ENCODE data around the gene HMGB2. TPM values are rescaled to one million over a fixed set of nuclear protein-coding genes. Genes with fewer than 3 reads are reported as not detected.

Gene HMGB2
- total and polyA plus RNA-seq, 2 experiments from 2014 or later = 103 to 593 TPM

GRCh38 chr4:173362666-173363065, 28.5 kb upstream of the HMGB2 start:
- no peak overlapping the region for H3K27ac Mint-ChIP-seq

More at GRCh38 chr4:173362666-173363065, 28.5 kb upstream of the HMGB2 start:
- Histone ChIP-seq H2AFZ (no peak overlapping the region), H3K79me2 (replicated peaks; ENCODE audit: insufficient read depth) (no peaks in the 10 kb centered on the region), H3K36me3 (ENCODE audit: insufficient read depth) (no peaks in the 10 kb centered on the region), H3K27ac (ENCODE audit: low read depth) (no peak overlapping the region), H3K4me2 (no peak overlapping the region), H3F3A (replicated peaks; ENCODE audit: low read depth) (no peaks in the 10 kb centered on the region), H3K9me2 (ENCODE audit: insufficient read depth) (no peaks in the 10 kb centered on the region), H4K20me1 (replicated peaks; ENCODE audit: insufficient read depth) (peaks cover 3% of the 10 kb centered on the region; the same call in 1 of the 2 replicates), H3K4me3 (no peak overlapping the region), H3K27me3 (ENCODE audit: insufficient read depth) (no peaks in the 10 kb centered on the region), H3K4me1 (ENCODE audit: insufficient read depth) (no peaks in the 10 kb centered on the region)
- DNase-seq (ENCODE audit: low spot score) (no peak), ATAC-seq (no peak)
- Mint-ChIP-seq H3K36me3 (ENCODE audit: low read depth) (no peaks in the 10 kb centered on the region), H3K27me3 (ENCODE audit: insufficient read depth, low read depth, poor library complexity) (peaks cover 4% of the 10 kb centered on the region), H3K4me1 (peaks cover 2% of the 10 kb centered on the region; the same call in 1 of the 3 replicates), H3K9me3 (no peaks in the 10 kb centered on the region; the same call in 2 of the 3 replicates), H3K4me3 (no peak overlapping the region)
- TF ChIP-seq ZNF462 (CRISPR knock-in tag; IDR thresholded peaks at IDR 0.05) = no peak
- no peak for TF ChIP-seq EZH2 (IDR thresholded peaks at IDR 0.05; ENCODE audit: low read depth, unreplicated experiment)
- no peak for TF ChIP-seq ZNF331 (CRISPR knock-in tag; IDR thresholded peaks at IDR 0.05; ENCODE audit: low read depth)
- TF ChIP-seq EZH2phosphoT487 (IDR thresholded peaks at IDR 0.05; ENCODE audit: unreplicated experiment) = no peak
- TF ChIP-seq NANOG (IDR thresholded peaks at IDR 0.05; ENCODE audit: borderline replicate concordance) = no peak
- TF ChIP-seq REST (IDR thresholded peaks at IDR 0.05; ENCODE audit: unreplicated experiment) = no peak
- no peak for TF ChIP-seq CTCF (conservative IDR thresholded peaks at IDR 0.05; ENCODE audit: low read depth in 2 of 2)
- no peak for TF ChIP-seq CREB1 (CRISPR knock-in tag; IDR thresholded peaks at IDR 0.05; ENCODE audit: low read depth)
- TF ChIP-seq ETS1 (IDR thresholded peaks at IDR 0.05) = no peak

Data from GM23338 (cell line).